H1 (cell line): ENCODE results near the gene WDR93.

Source experiments
- EP300 ChIP-seq, 2 experiments: IDR thresholded peaks; 1 replicate in 1 of 2; 2 replicates in 1 of 2; pipeline ENCODE4 v1.6.1; 2011 to 2012; ENCODE audit warnings: low read depth in 2 of 2, low read length in 2 of 2, mild to moderate bottlenecking in 2 of 2, borderline replicate concordance in 1 of 2, inconsistent platforms in 1 of 2, moderate library complexity in 1 of 2
- MAFK ChIP-seq: IDR thresholded peaks from 2 replicates; pipeline ENCODE4 v1.6.1; 2012; ENCODE audit warnings: low read depth, mild to moderate bottlenecking, improper control_type of control experiment, low read length

DNA sequence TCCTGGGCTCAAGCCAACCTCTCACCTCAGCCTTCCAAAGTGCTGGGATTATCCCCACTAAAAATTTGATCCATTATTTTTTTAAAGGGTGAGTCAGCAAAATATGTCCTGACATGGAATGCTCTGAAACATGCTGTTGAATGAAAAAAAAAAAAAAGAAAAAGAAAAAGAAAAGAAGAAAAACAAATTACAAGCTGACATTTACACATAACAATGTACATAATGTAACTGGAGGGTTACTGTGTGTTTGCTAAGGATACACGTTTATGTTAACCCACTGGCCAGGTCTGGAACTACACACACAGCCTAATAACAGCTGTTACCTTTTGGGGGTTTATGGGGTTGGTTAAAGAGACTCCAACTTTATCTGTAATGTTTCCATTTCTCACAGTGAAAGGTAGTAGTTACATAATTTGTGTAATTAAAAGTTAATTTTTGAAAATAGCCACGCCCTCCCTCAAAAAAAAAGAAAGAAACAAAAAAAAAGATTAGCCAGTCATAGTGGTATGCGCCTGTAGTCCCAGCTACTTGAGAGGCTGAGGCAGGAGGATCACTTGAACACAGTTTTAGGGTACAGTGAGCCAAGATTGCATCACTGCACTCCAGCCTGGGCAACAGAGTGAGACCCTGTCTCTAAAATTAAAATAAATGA is 82.4 kb downstream of the WDR93 start:
- TF ChIP-seq EP300 (IDR thresholded peaks at IDR 0.05; ENCODE audit: borderline replicate concordance in 1 of 2, low read depth in 2 of 2, low read length in 2 of 2) (no peak), MAFK (peak; percentile 53)
